IPS-NIHi7 (cell line): ENCODE data around the gene NDUFV3.
"Not testable (repeated sequence)": the region's sequence is repeated elsewhere in the genome, so short reads cannot be mapped to it uniquely, and the experiment has no call there.

ENCODE experiments used
- DNase-seq: peaks from one replicate; pipeline ENCODE4 v3.0.0; 2012; ENCODE audit warnings: mixed read lengths; ENCODE audit errors: extremely low spot score

Gene NDUFV3

DNA sequence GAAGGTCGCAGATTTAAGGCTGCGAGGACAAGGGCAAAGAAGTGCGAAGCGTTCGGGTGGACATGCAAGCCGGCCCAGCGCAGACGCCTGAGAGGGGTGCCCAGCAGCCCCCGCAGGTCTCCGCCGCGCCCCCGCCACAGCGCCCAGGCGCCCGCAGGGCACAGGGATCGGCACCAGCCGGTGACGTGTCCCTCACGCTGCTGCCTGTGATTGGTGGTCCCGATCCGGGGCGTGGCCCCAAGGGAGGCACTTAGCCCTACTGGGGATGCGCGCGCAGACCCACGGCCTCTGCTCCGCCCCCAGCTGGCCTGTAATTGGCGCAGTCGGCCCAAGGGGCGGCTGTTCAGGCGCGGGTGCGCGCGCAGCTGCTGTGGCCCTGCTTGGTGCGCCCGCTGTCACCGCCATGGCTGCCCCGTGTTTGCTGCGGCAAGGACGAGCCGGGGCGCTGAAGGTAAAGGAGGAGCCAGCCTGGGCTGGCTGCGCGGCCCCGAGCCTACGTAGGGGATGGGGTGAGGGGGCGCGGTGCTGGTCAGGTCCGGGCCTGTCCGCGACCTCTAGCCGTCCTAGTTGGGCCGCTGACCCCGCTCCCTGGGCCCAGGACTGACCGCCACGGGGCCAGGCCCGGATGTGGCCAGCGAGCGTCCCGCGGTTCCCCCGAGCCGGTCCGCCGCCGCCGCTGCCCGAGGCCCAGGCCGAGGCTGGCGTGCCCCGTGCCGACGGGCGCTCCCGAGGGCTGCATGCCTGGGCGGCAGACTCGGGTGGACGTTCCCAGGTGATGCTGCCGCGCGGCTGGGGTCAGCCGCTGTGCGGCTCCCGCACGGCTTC, at the start of gene NDUFV3:
Gene NDUFV3, plus strand, starts transcription at position 379 of the 825 bp plus-strand sequence. Its CDS starts 25 bp downstream, at position 404.
- peak; percentile 98 for DNase-seq

DNA sequence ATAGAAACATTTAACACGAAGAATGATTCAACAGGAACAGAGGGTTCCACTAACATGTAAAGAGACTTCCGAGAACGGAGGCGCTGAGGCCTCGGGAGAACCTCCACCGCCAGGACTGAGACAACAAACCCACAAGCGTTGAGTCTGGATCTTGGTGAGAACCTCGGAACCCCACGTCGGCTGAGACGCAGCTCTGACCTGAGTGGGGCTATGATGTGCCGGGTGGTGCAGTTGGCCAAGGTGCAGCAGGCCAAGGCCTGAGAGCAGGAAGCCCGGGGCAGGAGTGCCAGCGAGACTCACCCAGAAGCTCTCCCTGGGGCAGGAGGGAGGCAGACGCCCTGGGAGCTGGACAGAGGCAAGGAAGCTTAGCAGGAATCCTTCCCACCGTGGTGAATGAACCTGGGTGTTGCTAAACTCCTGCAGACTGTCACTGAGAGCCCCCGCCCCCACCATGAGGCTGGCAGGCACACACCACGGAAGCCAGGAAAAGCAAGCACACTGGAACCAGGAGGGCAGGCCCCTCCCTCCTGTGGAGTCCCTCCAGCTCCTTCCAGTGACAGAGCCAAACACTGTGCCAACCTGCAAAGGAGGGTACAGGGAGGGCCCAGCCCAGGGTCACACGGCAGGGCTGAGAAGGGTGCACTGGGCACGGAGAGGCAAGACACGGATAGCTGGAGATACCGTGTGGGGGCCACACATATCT, 48.5 kb upstream of the NDUFV3 start:
- no peak for DNase-seq

DNA sequence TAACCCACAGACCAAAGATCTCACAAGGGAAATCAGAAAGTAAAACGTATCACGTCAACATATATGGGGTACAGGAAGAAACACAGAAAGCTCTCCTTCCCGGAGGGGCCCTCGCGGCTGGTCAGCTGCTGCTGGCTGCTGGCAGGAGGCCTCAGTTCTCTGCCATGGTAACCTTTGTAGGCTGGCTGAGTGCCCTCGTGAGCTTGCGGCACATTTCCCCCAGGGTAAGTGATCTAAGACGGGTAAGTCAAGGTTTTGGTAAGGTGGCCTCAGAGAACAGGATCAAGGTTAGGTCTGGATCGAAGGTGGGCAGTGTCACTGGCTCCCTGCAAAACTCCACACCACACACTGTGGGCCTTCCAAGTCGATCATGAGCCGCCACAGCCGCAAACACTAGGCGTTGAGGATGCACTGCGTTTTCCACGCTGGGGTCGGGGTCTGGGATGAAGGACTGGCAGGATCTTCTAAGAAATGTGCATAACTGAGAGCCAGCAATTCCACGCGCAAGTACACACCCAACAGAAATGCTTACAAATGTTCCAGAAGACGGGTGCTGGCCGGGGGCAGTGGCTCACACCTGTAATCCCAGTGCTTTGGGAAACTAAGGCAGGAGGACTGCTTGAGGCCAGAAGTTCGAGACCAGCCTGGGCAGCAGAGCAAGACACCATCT, 47.7 kb upstream of the NDUFV3 start:
- no peak for DNase-seq

DNA sequence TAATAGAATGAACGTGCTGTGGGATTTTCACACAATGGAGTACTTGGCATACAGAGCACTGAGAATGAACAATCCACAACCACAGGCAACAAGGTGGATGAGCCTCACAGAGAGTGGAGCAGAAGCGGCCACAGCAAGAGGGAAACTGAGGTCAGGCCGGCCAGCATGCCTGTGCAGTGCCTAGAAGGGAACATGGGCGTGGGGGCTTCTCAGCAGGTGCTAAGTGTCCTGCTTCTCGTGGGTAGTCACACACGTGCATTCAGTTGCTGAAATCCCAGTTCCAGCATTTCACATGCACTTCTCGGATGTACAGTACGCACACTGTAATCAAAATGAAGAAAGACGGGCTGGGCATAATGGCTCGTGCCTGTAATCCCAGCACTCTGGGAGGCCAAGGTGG, 46.9 kb upstream of the NDUFV3 start:
- no peak for DNase-seq

DNA sequence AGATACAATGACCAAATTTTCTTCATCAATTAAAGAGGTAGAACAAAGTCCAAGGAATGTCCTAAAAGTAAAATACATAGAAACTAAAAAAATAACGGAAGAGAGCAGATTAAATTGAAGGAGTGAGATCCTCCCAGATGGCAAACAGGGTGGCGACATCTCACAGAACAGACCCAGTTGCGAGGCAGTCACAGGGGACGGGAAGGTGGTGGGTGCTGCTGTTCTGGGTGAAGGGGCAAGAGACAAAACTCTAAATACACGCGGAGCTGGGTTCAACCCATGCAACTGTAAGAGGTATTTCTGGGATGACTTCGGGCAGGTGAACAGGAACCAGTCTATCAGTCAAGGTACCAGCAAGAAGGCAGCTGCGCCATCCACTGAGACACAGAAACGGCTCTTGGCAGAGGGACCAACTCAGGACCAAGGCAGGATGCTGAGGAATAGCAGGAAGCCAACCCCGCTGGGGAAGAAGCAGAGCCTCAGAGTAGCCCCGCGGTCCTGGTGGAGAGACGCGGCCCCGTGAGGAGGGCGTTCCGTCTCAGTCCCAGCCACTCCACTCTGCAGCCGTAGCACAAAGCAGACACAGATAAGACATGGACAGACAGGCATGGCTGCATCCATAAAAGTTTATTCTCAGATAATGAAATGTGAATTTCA, 45.9 kb upstream of the NDUFV3 start:
- no peak for DNase-seq

DNA sequence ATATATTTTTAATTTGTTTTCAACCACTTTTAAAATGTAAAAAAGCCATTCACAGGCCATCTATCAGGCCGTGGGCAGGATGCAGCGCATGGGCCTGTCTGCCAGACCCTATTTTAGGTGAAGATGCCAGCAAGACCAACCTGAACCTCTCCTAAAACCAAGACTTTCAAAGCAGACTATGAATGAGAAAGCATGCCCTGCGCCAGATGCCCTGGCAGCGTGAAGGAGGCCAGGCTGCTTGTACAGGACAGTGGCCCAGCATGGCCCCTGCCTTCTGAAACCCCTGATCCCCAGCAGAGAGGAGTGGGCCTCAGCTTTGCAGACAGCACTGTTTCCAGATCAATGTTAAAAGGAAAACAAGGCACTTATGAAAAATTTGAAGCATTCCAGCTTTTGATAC, 45.4 kb upstream of the NDUFV3 start:
- no peak for DNase-seq

DNA sequence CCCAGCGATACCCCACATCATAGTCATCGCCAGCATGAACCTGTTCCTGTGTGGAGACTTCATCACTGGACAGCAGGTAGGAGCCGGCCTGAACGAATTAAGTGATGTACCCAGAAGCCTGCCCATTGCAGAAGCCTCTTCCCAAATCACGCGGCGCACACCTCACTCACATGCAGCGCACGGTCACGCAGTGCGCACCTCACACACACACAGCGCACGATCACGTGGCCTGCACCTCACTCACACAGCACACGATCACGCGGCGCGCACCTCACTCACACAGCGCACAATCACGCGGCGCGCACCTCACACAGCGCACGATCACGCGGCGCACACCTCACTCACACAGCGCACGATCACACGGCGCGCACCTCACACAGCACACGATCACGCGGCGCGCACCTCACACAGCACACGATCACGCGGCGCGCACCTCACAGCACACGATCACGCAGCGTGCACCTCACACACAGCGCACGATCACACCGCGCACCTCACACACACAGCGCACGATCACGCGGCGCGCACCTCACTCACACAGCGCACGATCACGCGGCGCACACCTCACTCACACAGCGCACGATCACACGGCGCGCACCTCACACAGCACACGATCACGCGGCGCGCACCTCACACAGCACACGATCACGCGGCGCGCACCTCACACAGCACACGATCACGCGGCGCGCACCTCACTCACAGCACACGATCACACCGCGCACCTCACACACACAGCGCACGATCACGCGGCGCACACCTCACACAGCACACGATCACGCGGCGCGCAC, 44.8 kb upstream of the NDUFV3 start:
- not testable (repeated sequence) for DNase-seq

DNA sequence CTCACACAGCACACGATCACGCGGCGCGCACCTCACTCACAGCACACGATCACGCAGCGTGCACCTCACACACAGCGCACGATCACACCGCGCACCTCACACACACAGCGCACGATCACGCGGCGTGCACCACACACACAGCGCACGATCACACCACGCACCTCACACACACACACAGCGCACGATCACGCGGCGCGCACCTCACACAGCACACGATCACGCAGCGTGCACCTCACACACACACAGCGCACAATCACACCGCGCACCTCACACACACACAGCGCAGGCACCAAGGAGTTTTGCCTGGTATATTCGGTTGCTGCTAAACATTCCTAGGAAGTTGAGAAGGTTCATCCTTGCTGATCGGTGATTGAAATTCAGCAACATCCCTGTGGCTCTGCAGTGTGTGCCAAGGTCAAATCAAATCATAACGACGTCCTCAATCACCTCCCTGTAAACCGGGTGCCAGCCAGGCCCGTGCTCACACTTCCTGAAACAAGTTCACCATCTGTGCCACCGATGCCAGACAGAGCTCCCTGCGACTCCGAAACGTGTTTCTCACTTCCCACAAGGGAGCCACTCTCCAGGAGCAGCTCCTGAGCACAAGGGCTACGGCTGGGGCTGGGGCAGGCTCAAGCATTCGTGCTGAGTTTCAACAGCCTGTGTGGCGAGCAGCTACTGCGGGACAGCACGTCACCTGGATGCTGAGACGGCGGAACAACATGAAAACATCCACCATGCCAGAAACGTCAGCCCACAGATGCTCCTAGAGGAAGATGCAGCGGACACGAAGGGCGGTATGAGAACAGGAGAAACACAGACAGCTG, 44.0 kb upstream of the NDUFV3 start:
- no peak for DNase-seq

DNA sequence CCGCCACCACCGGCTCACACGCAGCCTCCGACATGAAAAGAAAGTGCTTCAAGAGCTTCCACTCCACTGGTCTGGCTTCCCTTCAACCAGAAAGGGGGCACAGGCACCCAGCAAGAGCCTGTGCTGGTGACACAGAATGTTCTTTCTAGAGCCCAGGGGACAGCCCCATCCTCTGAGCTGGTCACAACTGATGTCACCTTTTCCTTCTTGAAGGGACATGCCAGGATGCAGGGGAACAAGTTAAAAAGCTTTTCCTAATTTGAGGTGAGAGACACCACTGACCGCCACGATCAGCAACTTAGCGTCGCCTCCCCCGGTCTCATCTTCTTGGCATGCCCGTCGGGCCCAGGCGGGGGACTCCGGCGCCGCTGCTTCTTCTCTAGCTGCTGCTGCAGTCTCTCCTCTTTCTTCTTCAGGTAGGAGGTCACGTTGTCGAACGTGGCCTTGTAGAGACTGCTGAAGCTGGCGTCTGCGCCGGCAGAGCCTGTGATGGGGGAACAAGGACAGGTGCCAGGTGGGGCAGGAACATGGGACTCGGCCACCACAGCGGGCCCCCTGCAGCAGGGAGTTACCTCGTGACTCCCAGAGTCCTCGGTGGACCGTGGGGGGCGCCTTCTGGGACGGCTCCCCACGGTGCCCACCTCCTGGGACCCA, 43.2 kb upstream of the NDUFV3 start:
- DNase-seq: no peak

DNA sequence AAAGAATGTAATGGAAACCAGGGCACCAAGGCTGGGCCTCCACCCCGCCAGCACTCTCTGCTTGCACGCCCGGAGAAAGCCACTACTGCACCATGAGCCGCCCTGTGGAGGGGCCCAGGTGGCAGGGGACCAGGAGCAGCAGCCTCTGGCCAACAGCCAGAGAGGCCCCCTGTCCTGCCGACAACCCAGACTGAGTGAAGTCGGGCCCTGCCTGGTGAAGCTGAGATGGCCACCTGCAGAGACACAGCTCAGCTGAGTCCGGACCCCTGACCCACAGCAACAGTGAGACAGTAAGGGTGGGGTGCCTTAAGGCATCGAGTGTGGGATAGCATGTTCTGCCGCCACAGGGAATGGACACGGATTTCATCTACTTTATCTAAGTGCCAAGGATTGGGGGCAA, 42.6 kb upstream of the NDUFV3 start:
- no peak for DNase-seq

DNA sequence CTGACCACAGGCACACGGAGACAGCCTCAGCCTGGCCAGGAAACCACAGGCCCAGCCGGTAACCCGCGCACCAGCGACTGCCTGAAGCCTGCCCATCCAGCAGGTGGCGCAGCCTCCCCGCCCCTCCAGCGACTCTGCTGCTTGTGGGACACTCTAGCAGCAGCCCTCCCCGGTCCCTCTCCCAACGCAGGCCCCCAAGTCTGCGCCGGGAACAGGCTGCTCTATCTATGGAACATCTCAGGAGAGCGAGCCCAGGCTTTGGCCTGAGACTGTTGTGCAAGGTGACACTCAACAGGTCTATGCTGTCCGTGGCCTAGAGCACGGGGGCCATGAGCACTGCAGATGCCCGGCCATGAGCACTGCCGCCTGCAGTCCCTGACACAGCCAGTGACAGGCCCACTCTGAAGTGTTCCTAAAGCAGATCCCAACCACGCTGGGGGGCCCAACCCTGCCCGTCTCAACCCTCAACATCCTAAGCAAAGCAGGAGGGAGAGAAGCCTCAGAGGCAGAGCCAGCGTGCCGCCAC, 42.2 kb upstream of the NDUFV3 start:
- peak; percentile 90 for DNase-seq

DNA sequence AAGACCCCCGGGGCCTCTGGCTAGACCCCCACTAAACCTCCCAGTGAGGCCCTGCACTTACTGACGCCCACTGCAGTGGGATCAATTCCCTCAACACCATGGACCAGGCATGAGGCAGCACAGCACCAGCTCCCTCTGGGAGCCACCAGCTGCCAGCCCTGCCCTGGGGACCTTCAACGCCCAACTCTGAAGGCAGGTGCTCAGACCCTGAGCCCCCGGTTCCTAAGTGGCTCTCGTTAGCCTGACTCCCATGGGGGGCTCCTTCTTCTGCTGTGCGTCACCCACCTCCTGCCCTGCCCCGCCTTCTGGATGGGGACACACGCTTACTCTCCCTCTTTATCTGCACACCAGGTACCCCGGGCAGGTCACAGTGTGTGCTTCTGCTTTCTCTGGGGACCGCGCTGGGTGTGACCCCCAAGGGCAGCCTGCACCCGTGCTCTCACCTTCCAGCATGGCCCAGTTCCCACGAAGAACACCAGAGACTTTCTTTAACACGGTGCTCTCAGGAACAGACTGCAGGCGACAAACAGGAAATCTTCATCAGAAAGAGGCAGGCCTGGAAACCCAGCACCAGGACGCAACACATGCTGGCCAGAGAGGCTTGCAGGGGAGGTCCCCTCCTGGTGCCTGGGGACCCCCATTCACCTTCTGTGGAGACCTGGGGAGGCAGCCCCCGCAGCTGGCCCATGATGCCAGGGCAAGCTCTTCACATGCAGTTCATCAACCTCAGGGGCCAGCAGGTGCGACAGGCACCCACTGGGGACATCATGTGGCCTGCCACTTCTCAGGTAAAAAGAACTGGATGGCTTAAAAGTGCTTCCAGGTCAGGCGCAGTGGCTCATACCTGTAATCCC, 41.1 kb upstream of the NDUFV3 start:
- no peak for DNase-seq

DNA sequence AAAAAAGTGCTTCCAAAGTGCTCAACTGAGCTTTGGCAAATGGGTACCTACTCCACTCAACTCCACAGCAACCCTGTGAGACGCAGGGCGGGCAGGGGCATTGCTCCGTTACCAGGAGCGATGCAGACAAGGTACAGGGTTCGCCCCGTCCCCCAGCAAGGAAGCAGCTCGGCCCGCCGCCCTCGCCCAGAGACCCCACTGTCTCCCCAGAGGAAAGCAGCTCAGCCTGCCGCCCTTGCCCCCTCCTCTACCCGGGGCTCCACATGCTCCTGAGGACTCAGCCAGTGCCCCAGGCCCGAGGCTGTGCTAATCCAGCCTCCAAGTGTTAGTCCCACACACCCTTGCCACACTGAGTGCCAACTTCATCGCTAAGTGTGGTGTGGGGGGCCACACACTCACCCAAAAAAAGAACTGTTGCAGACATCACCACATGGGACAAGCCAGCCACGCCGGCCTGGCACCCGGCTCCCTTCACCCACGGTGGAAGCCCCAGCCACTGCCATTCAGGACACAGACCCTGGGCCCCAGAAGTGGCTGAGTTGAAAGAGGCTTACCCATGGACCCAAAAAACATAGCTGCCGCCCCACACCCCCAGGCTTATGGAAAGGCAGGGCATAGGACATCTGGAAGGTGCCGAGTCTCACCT, 40.1 kb upstream of the NDUFV3 start:
- no peak for DNase-seq

DNA sequence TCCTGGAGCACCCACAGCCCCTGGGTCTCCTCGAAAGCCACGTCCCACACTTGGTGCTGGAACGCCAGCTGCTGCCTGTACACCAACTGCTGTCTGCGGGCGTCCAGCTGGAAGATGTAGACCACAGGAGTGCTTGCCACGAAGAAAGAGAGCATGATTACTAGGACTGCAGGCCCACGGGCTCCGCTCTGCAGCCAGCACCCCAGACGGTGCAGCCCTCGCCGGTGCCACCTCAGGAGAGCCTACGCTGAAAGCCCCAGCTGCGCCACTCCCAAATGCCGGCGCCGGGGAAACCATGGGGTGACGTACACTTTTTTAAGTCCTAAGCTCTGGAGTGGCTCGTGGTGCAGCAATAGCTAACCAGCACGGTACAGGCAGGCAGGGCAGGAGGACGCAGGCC, 39.5 kb upstream of the NDUFV3 start:
- DNase-seq: no peak

DNA sequence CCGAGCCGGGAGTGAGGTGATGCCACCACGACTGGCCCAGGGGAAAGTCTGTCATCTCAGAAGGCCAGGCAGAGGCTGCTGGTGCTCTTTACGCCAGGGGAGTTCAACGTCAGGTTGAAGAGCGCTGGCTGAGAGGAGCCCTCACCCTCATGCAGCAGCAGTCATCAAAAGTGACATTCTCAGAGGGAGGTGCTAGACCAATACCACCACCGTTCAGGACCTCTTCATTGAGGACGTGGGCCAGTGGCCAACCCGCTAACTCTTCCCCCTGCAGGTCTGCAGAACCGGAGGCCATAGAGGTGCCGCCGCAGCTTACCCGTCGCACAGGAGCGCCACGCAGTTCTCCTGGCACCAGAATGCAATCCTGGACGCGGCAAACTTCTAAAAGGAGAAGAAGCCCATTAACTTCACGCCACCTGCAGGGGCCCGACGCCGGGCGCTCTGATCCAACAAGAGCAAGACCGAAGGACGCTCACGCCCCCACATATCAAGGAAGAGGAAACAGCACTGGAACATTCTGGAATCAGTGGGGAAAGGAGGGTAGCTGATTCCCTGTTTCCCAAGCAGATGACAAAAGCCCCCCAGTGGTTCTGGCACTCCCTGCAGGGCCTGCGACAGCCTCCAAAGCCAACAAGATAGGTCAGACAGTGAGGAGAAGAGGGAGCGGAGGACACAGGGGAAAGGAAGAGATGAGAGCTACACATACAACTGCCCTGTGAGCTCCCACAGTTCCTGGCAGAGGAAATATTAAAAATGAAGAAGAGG, 38.7 kb upstream of the NDUFV3 start:
- DNase-seq: no peak

DNA sequence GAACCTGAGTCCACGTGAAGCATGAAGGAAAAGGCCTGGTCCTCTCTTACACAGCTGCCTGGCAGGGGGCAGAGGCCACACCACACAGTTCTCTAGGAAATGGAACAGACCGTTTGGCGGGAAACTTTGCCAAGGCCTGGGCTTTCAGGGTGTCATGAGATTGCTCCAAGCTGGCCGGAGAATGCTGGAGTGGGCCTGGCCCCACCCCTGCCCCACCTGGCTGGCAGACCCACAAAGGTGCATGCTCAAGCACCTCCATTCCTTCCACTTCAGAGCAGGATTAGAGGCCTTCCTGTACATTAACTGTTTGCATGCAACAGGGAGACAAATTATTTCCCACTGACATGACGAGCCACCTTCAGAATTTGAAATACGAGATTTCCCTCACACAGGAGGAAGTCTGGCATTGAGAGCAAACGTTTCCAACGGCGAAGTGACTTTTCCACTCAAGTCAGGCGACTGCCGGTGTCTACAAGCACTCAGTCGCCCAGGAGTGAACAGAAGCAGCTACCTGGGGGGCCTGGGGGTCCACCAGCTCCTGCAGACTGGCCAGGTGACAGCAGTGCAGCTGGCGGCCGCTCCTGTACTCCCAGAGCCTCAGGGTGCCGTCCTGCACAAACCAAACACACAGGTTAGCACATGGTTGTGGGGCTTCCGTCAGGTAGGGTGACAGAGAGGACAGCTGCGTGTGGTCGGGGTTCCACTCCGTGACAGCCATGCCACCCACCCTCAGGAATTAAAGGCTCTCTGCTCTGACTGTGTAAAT, 37.8 kb upstream of the NDUFV3 start:
- DNase-seq: no peak

DNA sequence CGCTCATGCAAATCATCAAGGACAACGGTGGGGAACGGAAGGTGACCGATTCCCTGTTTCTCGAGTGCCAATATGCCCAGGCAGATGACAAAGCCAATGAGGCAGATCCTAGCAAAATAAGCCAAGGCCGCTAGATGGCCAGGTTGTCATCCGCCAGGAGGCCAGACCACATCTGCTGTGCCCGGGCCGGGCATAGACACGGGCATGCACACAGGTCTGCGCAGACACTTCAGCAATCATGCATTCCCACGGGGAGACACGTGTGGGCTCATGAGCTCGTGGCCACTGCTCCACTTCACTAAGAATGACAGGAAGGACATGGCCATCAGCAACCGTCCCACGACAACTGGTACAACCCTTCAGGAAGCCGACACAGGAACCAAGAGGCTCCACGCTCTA, 37.2 kb upstream of the NDUFV3 start:
- no peak for DNase-seq
